ENCODE results near the gene ZCWPW1. TPM values are rescaled to one million over a fixed set of nuclear protein-coding genes. Genes with fewer than 3 reads are reported as not detected.

ZCWPW1 gene
- total RNA-seq, 1 donor from 2014 or later: 5.0 TPM

DNA sequence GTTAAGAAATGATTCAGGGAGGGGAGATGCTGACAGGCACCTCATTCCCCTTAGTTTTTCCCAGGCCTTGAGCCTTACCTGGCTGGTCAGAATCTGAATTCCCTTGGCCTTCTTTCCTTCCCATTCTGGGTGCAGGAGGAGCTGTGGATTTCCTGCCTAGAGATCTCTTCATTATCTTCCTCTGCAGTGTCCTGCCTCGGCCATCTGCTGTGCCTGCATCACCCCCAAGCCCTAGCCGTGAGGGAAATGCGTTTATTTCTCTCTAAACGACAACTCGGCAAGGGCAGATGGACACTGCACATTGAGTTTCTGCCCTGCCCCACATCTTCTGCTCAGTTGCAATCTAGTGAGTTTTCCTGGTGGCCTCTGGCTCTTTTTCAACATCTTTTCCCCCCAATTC, 26.7 kb downstream of the ZCWPW1 start:
- no peaks in the 10 kb centered on the region for H3K9me3 Mint-ChIP-seq (ENCODE audit: unreplicated experiment)
- no peak for DNase-seq (ENCODE audit: extremely low spot score, unreplicated experiment)
- H3K27me3 Mint-ChIP-seq (ENCODE audit: unreplicated experiment): peaks cover 43% of the 10 kb centered on the region
- no peaks in the 10 kb centered on the region for H3K4me1 Mint-ChIP-seq (ENCODE audit: unreplicated experiment)
- no peak overlapping the region for H3K27ac Mint-ChIP-seq (ENCODE audit: unreplicated experiment)
- no peak overlapping the region for H3K4me3 Mint-ChIP-seq (ENCODE audit: unreplicated experiment)
- peaks cover 6% of the 10 kb centered on the region for H3K36me3 Mint-ChIP-seq (ENCODE audit: unreplicated experiment)
- TF ChIP-seq, protein P1, sequence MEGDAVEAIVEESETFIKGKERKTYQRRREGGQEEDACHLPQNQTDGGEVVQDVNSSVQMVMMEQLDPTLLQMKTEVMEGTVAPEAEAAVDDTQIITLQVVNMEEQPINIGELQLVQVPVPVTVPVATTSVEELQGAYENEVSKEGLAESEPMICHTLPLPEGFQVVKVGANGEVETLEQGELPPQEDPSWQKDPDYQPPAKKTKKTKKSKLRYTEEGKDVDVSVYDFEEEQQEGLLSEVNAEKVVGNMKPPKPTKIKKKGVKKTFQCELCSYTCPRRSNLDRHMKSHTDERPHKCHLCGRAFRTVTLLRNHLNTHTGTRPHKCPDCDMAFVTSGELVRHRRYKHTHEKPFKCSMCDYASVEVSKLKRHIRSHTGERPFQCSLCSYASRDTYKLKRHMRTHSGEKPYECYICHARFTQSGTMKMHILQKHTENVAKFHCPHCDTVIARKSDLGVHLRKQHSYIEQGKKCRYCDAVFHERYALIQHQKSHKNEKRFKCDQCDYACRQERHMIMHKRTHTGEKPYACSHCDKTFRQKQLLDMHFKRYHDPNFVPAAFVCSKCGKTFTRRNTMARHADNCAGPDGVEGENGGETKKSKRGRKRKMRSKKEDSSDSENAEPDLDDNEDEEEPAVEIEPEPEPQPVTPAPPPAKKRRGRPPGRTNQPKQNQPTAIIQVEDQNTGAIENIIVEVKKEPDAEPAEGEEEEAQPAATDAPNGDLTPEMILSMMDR (IDR thresholded peaks at IDR 0.05): no peak

DNA sequence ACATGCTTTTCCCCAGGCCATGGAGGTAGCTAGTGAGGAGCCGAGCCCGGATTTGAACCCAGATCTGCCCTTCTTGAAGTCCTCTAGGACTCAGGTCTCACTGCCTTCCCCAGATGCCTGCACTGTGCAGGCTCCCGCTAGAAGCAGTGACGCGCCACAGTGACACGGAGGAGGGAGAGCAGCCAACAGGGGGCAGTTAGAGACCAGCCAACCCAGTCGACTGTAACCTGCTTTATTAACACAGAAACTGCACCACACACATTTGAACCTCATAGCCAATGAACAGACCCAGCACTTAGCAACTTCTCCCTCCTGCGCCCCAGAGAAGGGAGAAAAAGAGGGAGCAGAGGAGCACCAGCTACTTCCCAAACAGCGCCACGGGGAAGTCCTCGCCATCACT, 27.8 kb downstream of the ZCWPW1 start:
- Mint-ChIP-seq H3K27ac (ENCODE audit: unreplicated experiment) (no peak overlapping the region), H3K9me3 (ENCODE audit: unreplicated experiment) (no peaks in the 10 kb centered on the region)

DNA sequence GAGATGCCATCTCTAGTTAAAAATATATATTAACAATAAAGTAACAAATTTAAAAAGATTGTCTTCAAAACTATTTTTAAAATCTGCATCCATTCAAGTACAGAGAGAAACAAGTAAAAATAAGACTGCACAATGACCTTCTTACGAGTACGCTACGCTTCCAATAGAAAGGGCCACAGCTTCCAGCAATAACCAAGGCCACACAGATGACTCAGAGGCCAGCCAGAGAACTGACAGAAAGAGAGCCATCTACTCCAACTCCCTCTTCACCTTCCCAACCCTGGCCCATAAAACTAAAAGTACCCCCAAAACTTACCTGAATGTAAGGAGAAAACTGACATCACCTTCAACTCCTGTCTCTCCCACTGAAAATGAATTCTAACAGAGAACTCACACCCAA, 28.5 kb downstream of the ZCWPW1 start:
- H3K4me1 Mint-ChIP-seq (ENCODE audit: unreplicated experiment): no peaks in the 10 kb centered on the region
- TF ChIP-seq, protein P1 (IDR thresholded peaks at IDR 0.05): no peak
- peaks cover 36% of the 10 kb centered on the region for H3K27me3 Mint-ChIP-seq (ENCODE audit: unreplicated experiment)
- H3K27ac Mint-ChIP-seq (ENCODE audit: unreplicated experiment): no peak overlapping the region
- no peaks in the 10 kb centered on the region for H3K9me3 Mint-ChIP-seq (ENCODE audit: unreplicated experiment)
- DNase-seq (ENCODE audit: extremely low spot score, unreplicated experiment): no peak
- peaks cover 6% of the 10 kb centered on the region for H3K36me3 Mint-ChIP-seq (ENCODE audit: unreplicated experiment)
- no peak overlapping the region for H3K4me3 Mint-ChIP-seq (ENCODE audit: unreplicated experiment)

More for the DNA sequence above, 27.8 kb downstream of the ZCWPW1 start:
- Mint-ChIP-seq H3K4me1 (ENCODE audit: unreplicated experiment) (no peaks in the 10 kb centered on the region), H3K36me3 (ENCODE audit: unreplicated experiment) (peaks cover 6% of the 10 kb centered on the region), H3K27me3 (ENCODE audit: unreplicated experiment) (peaks cover 34% of the 10 kb centered on the region), H3K4me3 (ENCODE audit: unreplicated experiment) (no peak overlapping the region)
- TF ChIP-seq, protein P1 (IDR thresholded peaks at IDR 0.05): no peak
- no peak for DNase-seq (ENCODE audit: extremely low spot score, unreplicated experiment)

DNA sequence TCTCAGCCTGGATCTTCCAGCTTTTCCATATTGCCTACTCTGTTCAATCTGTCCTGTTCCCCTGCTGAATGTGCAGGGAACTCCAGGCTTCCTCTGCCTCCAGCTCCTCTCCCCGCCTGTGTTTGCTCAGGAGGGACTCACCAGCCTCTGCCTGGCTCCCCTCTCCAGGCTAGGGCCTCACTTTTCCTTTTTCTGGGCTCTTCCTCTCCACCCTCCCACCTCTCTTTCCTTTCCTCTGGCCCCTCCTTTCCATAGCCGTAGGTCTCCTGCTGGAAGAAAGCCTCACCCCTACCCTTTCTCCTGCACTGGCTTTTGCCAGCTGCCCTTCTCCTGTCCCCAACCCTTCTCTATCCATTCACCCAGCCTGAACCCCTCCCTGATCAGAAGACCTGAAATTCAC, 30.3 kb downstream of the ZCWPW1 start:
- no peak for DNase-seq (ENCODE audit: extremely low spot score, unreplicated experiment)
- H3K4me3 Mint-ChIP-seq (ENCODE audit: unreplicated experiment): no peak overlapping the region
- H3K27me3 Mint-ChIP-seq (ENCODE audit: unreplicated experiment): peaks cover 40% of the 10 kb centered on the region
- H3K4me1 Mint-ChIP-seq (ENCODE audit: unreplicated experiment): no peaks in the 10 kb centered on the region
- no peaks in the 10 kb centered on the region for H3K9me3 Mint-ChIP-seq (ENCODE audit: unreplicated experiment)
- peaks cover 2% of the 10 kb centered on the region for H3K36me3 Mint-ChIP-seq (ENCODE audit: unreplicated experiment)
- H3K27ac Mint-ChIP-seq (ENCODE audit: unreplicated experiment): no peak overlapping the region
- TF ChIP-seq, protein P1 (IDR thresholded peaks at IDR 0.05): no peak

DNA sequence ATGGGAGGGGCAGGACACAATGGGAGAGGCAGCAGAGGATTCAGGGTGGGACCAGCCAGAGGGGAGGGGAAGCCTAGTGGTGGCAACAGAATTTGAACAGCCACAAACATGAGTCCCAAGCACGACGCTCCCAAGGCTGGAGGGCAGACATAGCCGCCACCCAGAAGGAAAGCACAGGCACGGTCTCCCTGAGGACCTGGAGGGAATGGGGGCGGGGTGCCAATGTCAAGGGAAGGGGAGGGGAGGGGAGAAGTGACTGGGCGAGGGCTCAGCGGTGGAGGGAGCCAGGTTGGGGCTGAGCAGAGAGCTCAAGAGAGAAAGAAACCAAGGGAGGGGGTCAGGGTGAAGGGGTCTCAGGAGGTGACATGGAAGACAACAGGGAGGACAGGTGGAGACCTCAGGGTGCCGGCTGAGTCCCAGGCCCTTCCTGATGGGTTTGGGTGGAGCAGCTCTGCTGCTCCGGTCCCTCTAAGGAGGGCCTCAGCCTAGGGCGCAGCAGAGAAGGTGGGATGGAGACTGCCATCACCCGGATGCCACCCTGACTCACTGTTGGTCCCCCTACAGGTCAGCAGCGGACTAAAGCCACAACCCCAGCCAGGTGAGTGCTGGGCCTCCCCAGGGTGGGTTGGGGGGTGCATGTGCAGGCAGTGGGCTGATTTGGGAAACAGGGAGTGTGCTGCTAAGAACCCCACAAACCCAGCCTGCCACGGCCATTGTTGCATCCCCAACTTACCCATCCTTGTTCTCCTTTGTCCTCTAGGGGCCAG, 31.0 kb downstream of the ZCWPW1 start:
- H3K36me3 Mint-ChIP-seq (ENCODE audit: unreplicated experiment): peaks cover 2% of the 10 kb centered on the region
- H3K4me3 Mint-ChIP-seq (ENCODE audit: unreplicated experiment): no peak overlapping the region
- TF ChIP-seq, protein P1 (IDR thresholded peaks at IDR 0.05): no peak
- H3K27ac Mint-ChIP-seq (ENCODE audit: unreplicated experiment): no peak overlapping the region
- H3K9me3 Mint-ChIP-seq (ENCODE audit: unreplicated experiment): no peaks in the 10 kb centered on the region
- no peak for DNase-seq (ENCODE audit: extremely low spot score, unreplicated experiment)
- H3K4me1 Mint-ChIP-seq (ENCODE audit: unreplicated experiment): no peaks in the 10 kb centered on the region
- peaks cover 42% of the 10 kb centered on the region for H3K27me3 Mint-ChIP-seq (ENCODE audit: unreplicated experiment)
